H9 (cell line): ENCODE measurements around the gene BAZ1B. TPM values are rescaled to one million over a fixed set of nuclear protein-coding genes. Genes with fewer than 3 reads are reported as not detected.

Experiments used
- DNase-seq: peaks from one replicate; pipeline ENCODE4 v3.0.0-alpha.2; 2017
- H2AFZ ChIP-seq: one replicate; pipeline ENCODE4 v1.6.1; 2013; ENCODE audit warnings: mild to moderate bottlenecking, low read length, control low read depth, moderate library complexity
- H2AK5ac ChIP-seq: 2 replicates; pipeline ENCODE4 v1.6.1; 2013; ENCODE audit warnings: low read length, control low read depth, mixed read lengths; ENCODE audit not compliant: insufficient read length
- H2BK120ac ChIP-seq: one replicate; pipeline ENCODE4 v1.6.1; 2013; ENCODE audit warnings: low read depth, mild to moderate bottlenecking, low read length, control low read depth, inconsistent platforms; ENCODE audit not compliant: poor library complexity, severe bottlenecking
- H2BK12ac ChIP-seq: 2 replicates; pipeline ENCODE4 v1.6.1; 2013; ENCODE audit warnings: low read length, control low read depth, mixed read lengths, low read depth; ENCODE audit not compliant: insufficient read length
- H2BK15ac ChIP-seq: 2 replicates; pipeline ENCODE4 v1.6.1; 2013; ENCODE audit warnings: low read depth, low read length, control low read depth
- H2BK20ac ChIP-seq: one replicate; pipeline ENCODE4 v1.6.1; 2013; ENCODE audit warnings: low read depth, mild to moderate bottlenecking, low read length, control low read depth, inconsistent platforms; ENCODE audit not compliant: poor library complexity, severe bottlenecking
- H2BK5ac ChIP-seq: 2 replicates; pipeline ENCODE4 v1.6.1; 2013; ENCODE audit warnings: low read length, control low read depth, mixed read lengths; ENCODE audit not compliant: insufficient read length
- H3K14ac ChIP-seq: 2 replicates; pipeline ENCODE4 v1.6.1; 2013; ENCODE audit warnings: low read length, control low read depth; ENCODE audit not compliant: insufficient read depth
- H3K18ac ChIP-seq: 2 replicates; pipeline ENCODE4 v1.6.1; 2013; ENCODE audit warnings: low read depth, mild to moderate bottlenecking, mixed read lengths, low read length, control low read depth; ENCODE audit not compliant: insufficient read length
- H3K23ac ChIP-seq: 2 replicates; pipeline ENCODE4 v1.6.1; 2013; ENCODE audit warnings: low read length, control low read depth, mixed read lengths, low read depth; ENCODE audit not compliant: insufficient read length
- H3K23me2 ChIP-seq: 2 replicates; pipeline ENCODE4 v1.6.1; 2013; ENCODE audit warnings: low read depth, mild to moderate bottlenecking, mixed read lengths, low read length, control low read depth; ENCODE audit not compliant: insufficient read length, poor library complexity, severe bottlenecking
- H3K27ac ChIP-seq: 2 replicates; pipeline ENCODE4 v1.5.1; 2013; ENCODE audit warnings: low read length, control low read depth, mixed read lengths, low read depth; ENCODE audit not compliant: insufficient read length
- H3K27me3 ChIP-seq: 2 replicates; pipeline ENCODE4 v1.6.1; 2013; ENCODE audit warnings: low read length, control low read depth, inconsistent platforms; ENCODE audit not compliant: insufficient read depth
- H3K4ac ChIP-seq: 2 replicates; pipeline ENCODE4 v1.6.1; 2013; ENCODE audit warnings: low read depth, mild to moderate bottlenecking, control low read depth, inconsistent platforms, low read length, moderate library complexity
- H3K4me1 ChIP-seq: 2 replicates; pipeline ENCODE4 v1.6.1; 2013; ENCODE audit warnings: low read length, control low read depth, inconsistent platforms; ENCODE audit not compliant: insufficient read depth
- H3K4me2 ChIP-seq: 2 replicates; pipeline ENCODE4 v1.6.1; 2013; ENCODE audit warnings: low read length, control low read depth, mixed read lengths; ENCODE audit not compliant: insufficient read length, insufficient read depth
- H3K56ac ChIP-seq: 2 replicates; pipeline ENCODE4 v1.6.1; 2013; ENCODE audit warnings: low read depth, mild to moderate bottlenecking, mixed read lengths, low read length, control low read depth; ENCODE audit not compliant: insufficient read length
- H3K79me1 ChIP-seq: 2 replicates; pipeline ENCODE4 v1.6.1; 2013; ENCODE audit warnings: low read depth, mild to moderate bottlenecking, moderate library complexity, low read length, control low read depth, inconsistent platforms; ENCODE audit not compliant: insufficient read depth, poor library complexity, severe bottlenecking
- H3K79me2 ChIP-seq: 2 replicates; pipeline ENCODE4 v1.6.1; 2013; ENCODE audit warnings: low read length, control low read depth, inconsistent platforms; ENCODE audit not compliant: insufficient read depth
- H3K9ac ChIP-seq: 2 replicates; pipeline ENCODE4 v1.6.1; 2013; ENCODE audit warnings: low read length, control low read depth, mixed read lengths; ENCODE audit not compliant: insufficient read length; ENCODE audit errors: extremely low read depth
- H3K9me3 ChIP-seq: one replicate; pipeline ENCODE4 v1.6.1; 2013; ENCODE audit warnings: low read depth, low read length, inconsistent platforms; ENCODE audit not compliant: control insufficient read depth
- H3T11ph ChIP-seq: one replicate; pipeline ENCODE4 v1.6.1; 2013; ENCODE audit warnings: mild to moderate bottlenecking, low read length, control low read depth, inconsistent platforms
- H4K20me1 ChIP-seq: one replicate; pipeline ENCODE4 v1.6.1; 2013; ENCODE audit not compliant: control insufficient read depth, insufficient read length, insufficient read depth
- H4K5ac ChIP-seq: 2 replicates; pipeline ENCODE4 v1.6.1; 2013; ENCODE audit warnings: low read depth, mild to moderate bottlenecking, mixed read lengths, low read length, control low read depth; ENCODE audit not compliant: insufficient read length
- H4K8ac ChIP-seq: replicated peaks from 2 replicates; pipeline ENCODE4 v1.6.1; 2013; ENCODE audit warnings: low read length, control low read depth, mixed read lengths, low read depth; ENCODE audit not compliant: insufficient read length
- H4K91ac ChIP-seq: 2 replicates; pipeline ENCODE4 v1.6.1; 2013; ENCODE audit warnings: low read depth, mild to moderate bottlenecking, moderate library complexity, mixed read lengths, low read length, control low read depth; ENCODE audit not compliant: insufficient read length
- H3K27ac Mint-ChIP-seq, 3 experiments: 2 replicates in 2 of 3; 3 replicates in 1 of 3; pipeline ENCODE4 v1.8.0; 2020 to 2021; ENCODE audit warnings: mixed read lengths in 3 of 3, mild to moderate bottlenecking in 1 of 3, moderate library complexity in 1 of 3
- H3K27me3 Mint-ChIP-seq: 2 replicates; pipeline ENCODE4 v1.8.0; 2021; ENCODE audit warnings: low read depth, mild to moderate bottlenecking, moderate library complexity, mixed read lengths
- H3K36me3 Mint-ChIP-seq, 3 experiments: 2 replicates in 2 of 3; 3 replicates in 1 of 3; pipeline ENCODE4 v1.8.0; 2020 to 2021; ENCODE audit warnings: low read depth in 3 of 3, mixed read lengths in 3 of 3; ENCODE audit not compliant: insufficient read depth in 1 of 3
- H3K4me1 Mint-ChIP-seq, 2 experiments: 2 replicates each; pipeline ENCODE4 v1.8.0; 2020; ENCODE audit warnings: mixed read lengths in 2 of 2
- H3K4me3 Mint-ChIP-seq, 2 experiments: 2 replicates in 1 of 2; 3 replicates in 1 of 2; pipeline ENCODE4 v1.8.0; 2020 to 2021; ENCODE audit warnings: mild to moderate bottlenecking in 2 of 2, mixed read lengths in 2 of 2, moderate library complexity in 1 of 2
- H3K9me3 Mint-ChIP-seq, 2 experiments: 2 replicates in 1 of 2; 3 replicates in 1 of 2; pipeline ENCODE4 v1.8.0; 2020; ENCODE audit warnings: mild to moderate bottlenecking in 2 of 2, mixed read lengths in 2 of 2, moderate library complexity in 1 of 2
- WGBS: extraction: QIAGEN DNeasy Blood & Tissue Kit; methylation state at CpG from one replicate; pipeline ENCODE4 v1.1.7; 2013; ENCODE audit warnings: missing lambda C conversion rate, low lambda C conversion rate, mixed read lengths; ENCODE audit not compliant: insufficient read length; ENCODE audit errors: extremely low coverage; 5-methylcytosine and 5-hydroxymethylcytosine counted together
- total RNA-seq: library from RNA; stranded (reverse); gene quantifications from 2 replicates; pipeline ENCODE4 v1.2.1, GENCODE V29; 2021
- TF ChIP-seq, protein P1 (sequence below): fragments of 200-600 bp; sonication (generic); conservative IDR thresholded peaks from 3 replicates; pipeline ENCODE4 v1.8.0; 2021; ENCODE audit warnings: antibody characterized with exemption, mild to moderate bottlenecking

Gene BAZ1B
- total RNA-seq, 1 experiment from 2014 or later: 96.4 TPM

DNA sequence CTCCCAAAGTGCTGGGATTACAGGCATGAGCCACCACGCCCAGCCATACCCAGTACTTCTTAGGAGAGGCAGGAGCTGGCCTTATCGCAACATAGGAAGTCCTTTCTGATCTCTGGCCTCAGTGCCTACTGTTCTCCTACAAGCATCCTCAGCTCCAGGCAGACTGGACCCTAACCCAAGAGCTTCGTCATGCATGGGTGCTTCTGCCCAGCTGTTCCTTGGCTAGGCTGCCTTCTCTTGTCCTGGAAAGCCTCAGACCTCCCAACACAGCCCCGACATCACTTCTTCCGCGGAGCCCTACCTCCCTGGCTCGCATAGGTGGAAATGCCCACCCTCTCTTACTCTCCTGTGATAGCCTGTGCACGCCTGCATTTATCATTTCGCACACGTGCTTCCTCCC is 19.6 kb upstream of the BAZ1B start:
- TF ChIP-seq, protein P1, sequence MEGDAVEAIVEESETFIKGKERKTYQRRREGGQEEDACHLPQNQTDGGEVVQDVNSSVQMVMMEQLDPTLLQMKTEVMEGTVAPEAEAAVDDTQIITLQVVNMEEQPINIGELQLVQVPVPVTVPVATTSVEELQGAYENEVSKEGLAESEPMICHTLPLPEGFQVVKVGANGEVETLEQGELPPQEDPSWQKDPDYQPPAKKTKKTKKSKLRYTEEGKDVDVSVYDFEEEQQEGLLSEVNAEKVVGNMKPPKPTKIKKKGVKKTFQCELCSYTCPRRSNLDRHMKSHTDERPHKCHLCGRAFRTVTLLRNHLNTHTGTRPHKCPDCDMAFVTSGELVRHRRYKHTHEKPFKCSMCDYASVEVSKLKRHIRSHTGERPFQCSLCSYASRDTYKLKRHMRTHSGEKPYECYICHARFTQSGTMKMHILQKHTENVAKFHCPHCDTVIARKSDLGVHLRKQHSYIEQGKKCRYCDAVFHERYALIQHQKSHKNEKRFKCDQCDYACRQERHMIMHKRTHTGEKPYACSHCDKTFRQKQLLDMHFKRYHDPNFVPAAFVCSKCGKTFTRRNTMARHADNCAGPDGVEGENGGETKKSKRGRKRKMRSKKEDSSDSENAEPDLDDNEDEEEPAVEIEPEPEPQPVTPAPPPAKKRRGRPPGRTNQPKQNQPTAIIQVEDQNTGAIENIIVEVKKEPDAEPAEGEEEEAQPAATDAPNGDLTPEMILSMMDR: no peak
- no peak overlapping the region for H3K18ac ChIP-seq
- no peaks in the 10 kb centered on the region for H3K4me1 Mint-ChIP-seq
- H3K56ac ChIP-seq: no peak overlapping the region
- H3K9me3 ChIP-seq: no peaks in the 10 kb centered on the region
- no peaks in the 10 kb centered on the region for H3K9me3 Mint-ChIP-seq
- H3K27ac ChIP-seq: no peak overlapping the region
- H3K4ac ChIP-seq: no peak overlapping the region
- no peak overlapping the region for H3T11ph ChIP-seq
- no peak overlapping the region for H2BK12ac ChIP-seq
- H2AFZ ChIP-seq: no peak overlapping the region
- no peak overlapping the region for H2BK20ac ChIP-seq
- no peaks in the 10 kb centered on the region for H3K27me3 Mint-ChIP-seq
- no peak for DNase-seq
- H3K27ac Mint-ChIP-seq: no peak overlapping the region; a peak in 1 of 7 replicates
- H3K9ac ChIP-seq: no peak overlapping the region
- H3K4me3 Mint-ChIP-seq: no peak overlapping the region
- H2BK15ac ChIP-seq: no peak overlapping the region
- no peak overlapping the region for H3K23ac ChIP-seq
- no CpG with 5 or more reads among the region's 10 CpGs for WGBS
- H3K79me1 ChIP-seq: peaks cover 3% of the 10 kb centered on the region
- no peak overlapping the region for H2BK5ac ChIP-seq
- H3K27me3 ChIP-seq: no peaks in the 10 kb centered on the region
- H4K8ac ChIP-seq: no peak overlapping the region
- H2AK5ac ChIP-seq: no peak overlapping the region
- no peak overlapping the region for H2BK120ac ChIP-seq
- H4K5ac ChIP-seq: no peak overlapping the region
- H4K91ac ChIP-seq: no peak overlapping the region
- H3K23me2 ChIP-seq: no peaks in the 10 kb centered on the region
- no peaks in the 10 kb centered on the region for H3K4me1 ChIP-seq
- H3K36me3 Mint-ChIP-seq: peaks cover 17 to 63% (median 57%) of the 10 kb centered on the region in 3 experiments; a peak in 6 of 7 replicates
- no peaks in the 10 kb centered on the region for H4K20me1 ChIP-seq
- no peak overlapping the region for H3K14ac ChIP-seq
- H3K4me2 ChIP-seq: no peak overlapping the region
- no peaks in the 10 kb centered on the region; the same call in 1 of the 2 replicates for H3K79me2 ChIP-seq
